ENCODE measurements around the gene PDE4C. TPM values are rescaled to one million over a fixed set of nuclear protein-coding genes. Genes with fewer than 3 reads are reported as not detected.

The PDE4C gene
- total RNA-seq, 1 donor from 2014 or later, result 0.09 TPM

DNA sequence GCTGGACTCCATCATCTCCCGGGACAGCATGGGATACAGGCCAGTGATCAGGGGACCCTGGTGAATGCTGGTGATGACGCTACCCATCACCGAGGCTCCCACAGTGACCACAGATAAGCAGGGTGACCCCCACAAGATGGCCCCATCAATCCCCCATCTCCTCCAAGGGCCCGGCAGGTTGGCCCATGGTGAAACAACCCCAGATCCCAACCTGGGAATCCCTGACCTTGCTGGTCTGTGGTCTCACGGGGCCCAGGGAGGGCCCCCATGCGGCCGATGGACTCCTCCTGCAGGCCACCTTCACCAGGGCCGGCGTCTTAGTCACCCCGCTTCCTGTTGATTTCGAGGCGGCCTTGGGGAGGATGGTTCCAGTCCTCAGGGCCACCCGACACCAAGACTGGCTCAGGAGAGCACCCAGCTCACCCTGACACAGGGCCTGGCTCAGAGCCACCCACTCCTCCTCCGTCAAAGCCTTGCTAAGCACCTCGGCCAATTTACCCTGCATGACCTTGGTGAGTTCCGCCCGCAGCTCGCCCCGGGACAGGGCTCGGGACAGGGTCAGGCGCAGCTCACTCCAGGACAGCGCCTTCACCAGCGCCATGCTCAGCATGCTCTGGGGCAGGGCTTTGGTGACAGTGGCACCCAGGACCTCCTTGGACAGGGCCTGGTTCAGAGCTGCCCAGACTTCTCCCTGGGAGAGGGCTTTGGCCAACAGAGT is 38.1 kb upstream of the PDE4C start:
- Mint-ChIP-seq H3K36me3 (ENCODE audit: low read depth) (peaks cover 2% of the 10 kb centered on the region), H3K4me3 (no peak overlapping the region), H3K27me3 (ENCODE audit: low read depth) (no peaks in the 10 kb centered on the region), H3K4me1 (no peaks in the 10 kb centered on the region), H3K27ac (ENCODE audit: unreplicated experiment) (no peak overlapping the region), H3K9me3 (peaks cover 2% of the 10 kb centered on the region)
- no peak for DNase-seq (ENCODE audit: low read depth, low spot score)
- no peak for TF ChIP-seq CTCF (conservative IDR thresholded peaks at IDR 0.05)

DNA sequence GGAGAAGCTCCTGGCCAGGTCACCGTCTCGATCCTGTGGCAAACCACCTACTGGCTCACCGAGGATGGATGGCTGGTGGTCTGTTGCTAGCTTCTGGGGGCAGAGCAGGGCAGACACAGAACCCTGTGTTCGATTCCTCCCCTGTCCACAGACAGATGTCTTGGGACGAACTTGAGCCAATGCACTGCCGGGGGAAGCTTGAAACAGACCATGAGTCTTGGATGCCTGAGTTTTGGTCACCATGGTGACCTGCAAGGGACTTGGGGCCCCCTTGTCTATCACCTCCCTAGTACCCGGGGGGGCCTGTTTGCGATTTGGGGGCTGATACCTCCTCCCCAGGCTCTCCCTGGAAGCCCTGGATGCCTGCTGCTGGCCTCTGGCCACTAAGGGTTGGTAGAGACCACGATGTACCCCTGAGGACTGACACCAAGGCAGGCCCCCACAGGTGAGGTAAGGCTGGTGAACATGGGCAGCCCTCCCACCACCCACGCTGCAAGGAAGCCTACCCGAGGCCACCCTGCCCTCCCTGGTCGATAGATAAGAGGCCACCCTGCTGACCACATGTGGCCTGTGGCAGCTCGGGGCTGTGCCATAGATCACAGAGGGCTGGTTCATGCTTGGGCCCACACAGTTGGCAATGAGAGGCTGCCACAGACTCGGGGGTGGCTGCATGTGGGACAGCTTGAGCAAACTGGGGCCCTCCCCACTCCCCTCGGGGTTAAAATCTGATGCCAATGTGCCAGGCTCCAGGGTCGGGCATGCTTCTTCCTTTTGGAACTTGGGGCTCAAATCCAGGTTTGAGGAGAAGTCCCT is 37.3 kb upstream of the PDE4C start:
- Mint-ChIP-seq H3K9me3 (peaks cover 2% of the 10 kb centered on the region), H3K27ac (ENCODE audit: unreplicated experiment) (no peak overlapping the region), H3K27me3 (ENCODE audit: low read depth) (no peaks in the 10 kb centered on the region), H3K4me3 (no peak overlapping the region), H3K36me3 (ENCODE audit: low read depth) (peaks cover 2% of the 10 kb centered on the region), H3K4me1 (no peaks in the 10 kb centered on the region)
- DNase-seq (ENCODE audit: low read depth, low spot score), result no peak
- TF ChIP-seq CTCF (conservative IDR thresholded peaks at IDR 0.05), result no peak

- no peak for DNase-seq (ENCODE audit: low read depth, low spot score)
- peaks cover 2% of the 10 kb centered on the region for H3K9me3 Mint-ChIP-seq
- H3K27me3 Mint-ChIP-seq (ENCODE audit: low read depth), result no peaks in the 10 kb centered on the region
- H3K36me3 Mint-ChIP-seq (ENCODE audit: low read depth), result no peaks in the 10 kb centered on the region
- H3K27ac Mint-ChIP-seq (ENCODE audit: unreplicated experiment), result no peak overlapping the region
- H3K4me3 Mint-ChIP-seq, result no peak overlapping the region
- no peaks in the 10 kb centered on the region for H3K4me1 Mint-ChIP-seq
- TF ChIP-seq CTCF (conservative IDR thresholded peaks at IDR 0.05), result no peak
These were observed 36.7 kb upstream of the PDE4C start for GRCh38 chr19:18262917-18263316.

GRCh38 chr19:18262144-18262543 is 35.9 kb upstream of the PDE4C start:
- Mint-ChIP-seq H3K9me3 (peaks cover 2% of the 10 kb centered on the region), H3K4me1 (no peaks in the 10 kb centered on the region), H3K27ac (ENCODE audit: unreplicated experiment) (no peak overlapping the region), H3K27me3 (ENCODE audit: low read depth) (no peaks in the 10 kb centered on the region), H3K4me3 (no peak overlapping the region), H3K36me3 (ENCODE audit: low read depth) (no peaks in the 10 kb centered on the region)
- no peak for DNase-seq (ENCODE audit: low read depth, low spot score)
- no peak for TF ChIP-seq CTCF (conservative IDR thresholded peaks at IDR 0.05)

- H3K36me3 Mint-ChIP-seq (ENCODE audit: low read depth), result no peaks in the 10 kb centered on the region
- no peak for DNase-seq (ENCODE audit: low read depth, low spot score)
- H3K27ac Mint-ChIP-seq (ENCODE audit: unreplicated experiment), result no peak overlapping the region
- no peak overlapping the region for H3K4me3 Mint-ChIP-seq
- no peak for TF ChIP-seq CTCF (conservative IDR thresholded peaks at IDR 0.05)
- no peaks in the 10 kb centered on the region for H3K4me1 Mint-ChIP-seq
- peaks cover 2% of the 10 kb centered on the region for H3K9me3 Mint-ChIP-seq
- no peaks in the 10 kb centered on the region for H3K27me3 Mint-ChIP-seq (ENCODE audit: low read depth)
These were observed 35.2 kb upstream of the PDE4C start for GRCh38 chr19:18261474-18261873.

All from neural crest cell (in vitro differentiated cells).